ENCODE results near the gene WDR17. TPM values are rescaled to one million over a fixed set of nuclear protein-coding genes. Genes with fewer than 3 reads are reported as not detected.

Gene WDR17
- total RNA-seq, 4 donors from 2014 or later, result 5.6 to 12.8 (median 9.0) TPM

DNA sequence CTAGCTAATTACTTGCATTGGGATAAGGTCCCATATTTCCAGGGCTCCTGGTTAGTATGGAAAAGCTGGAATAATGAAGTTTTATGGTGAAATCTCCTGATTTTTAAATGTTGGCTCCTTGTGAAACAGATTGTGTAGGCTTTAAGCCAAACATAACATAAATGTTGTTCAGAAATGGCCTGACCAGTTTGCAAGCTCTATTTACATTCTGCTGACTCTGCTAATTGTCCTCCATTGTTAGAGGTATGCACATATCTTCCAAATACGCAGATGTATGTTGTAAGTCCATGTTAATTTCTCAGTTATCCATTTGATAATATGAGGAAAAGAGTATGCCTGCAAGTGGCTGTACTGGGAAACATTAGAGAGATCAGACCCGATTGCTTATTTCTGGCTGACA, 11.9 kb upstream of the WDR17 start:
- WGBS, 2 donors, result 70 to 78% methylated on average over 2 of the region's 2 CpGs
- H3K4me1 ChIP-seq, result no peaks in the 10 kb centered on the region
- TF ChIP-seq POLR2A (IDR thresholded peaks at IDR 0.05), result no peak
- TF ChIP-seq, protein P1, sequence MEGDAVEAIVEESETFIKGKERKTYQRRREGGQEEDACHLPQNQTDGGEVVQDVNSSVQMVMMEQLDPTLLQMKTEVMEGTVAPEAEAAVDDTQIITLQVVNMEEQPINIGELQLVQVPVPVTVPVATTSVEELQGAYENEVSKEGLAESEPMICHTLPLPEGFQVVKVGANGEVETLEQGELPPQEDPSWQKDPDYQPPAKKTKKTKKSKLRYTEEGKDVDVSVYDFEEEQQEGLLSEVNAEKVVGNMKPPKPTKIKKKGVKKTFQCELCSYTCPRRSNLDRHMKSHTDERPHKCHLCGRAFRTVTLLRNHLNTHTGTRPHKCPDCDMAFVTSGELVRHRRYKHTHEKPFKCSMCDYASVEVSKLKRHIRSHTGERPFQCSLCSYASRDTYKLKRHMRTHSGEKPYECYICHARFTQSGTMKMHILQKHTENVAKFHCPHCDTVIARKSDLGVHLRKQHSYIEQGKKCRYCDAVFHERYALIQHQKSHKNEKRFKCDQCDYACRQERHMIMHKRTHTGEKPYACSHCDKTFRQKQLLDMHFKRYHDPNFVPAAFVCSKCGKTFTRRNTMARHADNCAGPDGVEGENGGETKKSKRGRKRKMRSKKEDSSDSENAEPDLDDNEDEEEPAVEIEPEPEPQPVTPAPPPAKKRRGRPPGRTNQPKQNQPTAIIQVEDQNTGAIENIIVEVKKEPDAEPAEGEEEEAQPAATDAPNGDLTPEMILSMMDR (IDR thresholded peaks at IDR 0.05), result no peak
- H3K9me3 ChIP-seq, result no peaks in the 10 kb centered on the region
- no peaks in the 10 kb centered on the region for H3K27me3 ChIP-seq
- no peak overlapping the region for H3K4me3 ChIP-seq (replicated peaks in 1 of 3)
- intact Hi-C loops (cut with DNase I), result no loop called here
- DNase-seq, result no peak
- no peaks in the 10 kb centered on the region for H3K36me3 ChIP-seq
- H3K27ac ChIP-seq, result no peak overlapping the region

DNA sequence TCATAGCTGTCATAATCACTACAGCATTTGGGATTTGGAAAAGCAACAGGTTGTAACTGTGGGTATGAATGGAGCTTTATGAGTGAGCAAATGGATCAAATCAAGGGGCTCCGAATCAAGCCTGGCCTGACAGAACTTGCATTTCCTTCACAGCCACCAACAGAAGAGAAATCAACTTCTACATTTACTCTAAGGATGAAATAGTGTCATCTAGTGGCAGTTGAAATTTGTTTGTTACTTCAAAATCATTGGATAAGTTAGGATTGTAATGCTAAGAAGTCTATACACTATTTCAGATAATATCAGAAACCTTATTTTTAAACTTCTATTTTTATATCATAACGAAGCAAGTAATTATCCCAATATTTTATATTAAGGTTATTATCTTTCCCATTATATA, 10.7 kb upstream of the WDR17 start:
- 66 to 79% methylated on average over 2 of the region's 2 CpGs for WGBS, 2 donors
- Histone ChIP-seq H3K4me1 (no peaks in the 10 kb centered on the region), H3K4me3 (replicated peaks in 1 of 3) (no peak overlapping the region), H3K36me3 (no peaks in the 10 kb centered on the region), H3K27ac (no peak overlapping the region), H3K9me3 (no peaks in the 10 kb centered on the region), H3K27me3 (no peaks in the 10 kb centered on the region)
- DNase-seq, result no peak
- intact Hi-C loops (cut with DNase I), result no loop called here
- no peak for TF ChIP-seq POLR2A (IDR thresholded peaks at IDR 0.05)
- TF ChIP-seq, protein P1 (IDR thresholded peaks at IDR 0.05), result peak in 4 of 6 experiments; percentile 12 to 42 (median 37)

DNA sequence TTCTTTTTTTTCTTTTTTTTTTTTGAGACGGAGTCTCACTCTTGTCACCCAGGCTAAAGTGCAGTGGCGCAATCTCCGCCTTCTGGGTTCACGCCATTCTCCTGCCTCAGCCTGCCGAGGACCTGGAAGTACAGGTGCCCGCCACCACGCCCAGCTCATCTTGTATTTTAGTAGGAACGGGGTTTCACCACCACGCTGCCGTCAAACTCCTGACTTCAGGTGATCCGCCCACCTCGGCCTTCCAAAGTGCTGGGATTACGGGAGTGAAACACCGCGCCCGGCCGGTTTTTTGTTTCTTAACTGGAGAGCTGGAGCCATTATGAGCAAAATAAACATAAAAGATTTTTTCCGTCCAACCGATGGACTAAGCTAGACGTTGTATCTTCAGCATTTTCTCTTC, 1.9 kb upstream of the WDR17 start:
- Histone ChIP-seq H3K36me3 (no peaks in the 10 kb centered on the region), H3K9me3 (no peaks in the 10 kb centered on the region), H3K4me1 (peaks cover 0 to 4% of the 10 kb centered on the region in 2 donors), H3K4me3 (replicated peaks in 1 of 3) (no peak overlapping the region), H3K27ac (no peak overlapping the region), H3K27me3 (no peaks in the 10 kb centered on the region)
- WGBS, 2 donors, result 91 to 92% methylated on average over 20 of the region's 20 CpGs
- no peak for DNase-seq
- intact Hi-C loops (cut with DNase I), result no loop called here
- TF ChIP-seq, protein P1 (IDR thresholded peaks at IDR 0.05), result no peak
- no peak for TF ChIP-seq POLR2A (IDR thresholded peaks at IDR 0.05)

DNA sequence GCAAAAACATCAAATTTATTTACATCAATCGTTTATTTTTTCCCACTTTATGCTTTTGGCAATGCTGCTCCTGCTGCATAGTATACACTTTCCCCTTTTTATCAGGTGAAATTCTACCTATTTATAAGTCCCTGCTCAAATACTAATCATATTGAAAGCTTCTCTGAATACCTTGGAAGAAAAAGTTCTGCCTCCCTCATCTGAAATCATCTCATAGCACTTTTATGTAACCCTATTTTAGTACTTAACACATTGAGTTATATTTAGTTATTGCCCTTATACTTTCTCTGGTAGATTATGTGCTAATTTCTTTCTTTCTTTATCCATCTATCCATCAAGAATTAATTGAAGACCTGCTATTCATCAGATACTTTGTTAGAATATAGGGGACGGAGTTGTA, 1.1 kb upstream of the WDR17 start:
- Histone ChIP-seq H3K27ac (no peak overlapping the region), H3K36me3 (no peaks in the 10 kb centered on the region), H3K4me3 (replicated peaks in 1 of 3) (no peak overlapping the region), H3K9me3 (no peaks in the 10 kb centered on the region), H3K27me3 (no peaks in the 10 kb centered on the region), H3K4me1 (peaks cover 0 to 4% of the 10 kb centered on the region in 2 donors)
- no peak for TF ChIP-seq POLR2A (IDR thresholded peaks at IDR 0.05)
- TF ChIP-seq, protein P1 (IDR thresholded peaks at IDR 0.05), result no peak
- no peak for DNase-seq
- 96 to 97% methylated on average over 2 of the region's 2 CpGs for WGBS, 2 donors
- intact Hi-C loops (cut with DNase I), result no loop called here

DNA sequence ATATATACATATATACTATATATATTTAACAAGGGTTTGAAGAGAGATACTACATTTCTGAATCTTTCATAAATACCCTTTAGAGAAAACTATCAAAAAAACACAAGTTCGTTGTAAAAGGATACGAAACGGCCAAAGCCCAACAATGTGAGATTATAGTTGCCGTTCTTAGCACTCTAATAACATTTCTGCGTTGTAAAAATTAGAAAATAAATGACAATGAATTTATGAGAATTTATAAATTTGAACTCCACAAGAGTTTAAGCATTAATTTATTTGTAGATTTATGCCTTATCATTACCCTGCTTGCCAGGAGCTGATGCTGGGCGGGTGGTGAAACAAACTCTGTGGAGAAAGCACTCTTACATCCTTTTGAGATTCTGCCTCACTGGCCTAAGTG, 1.1 kb downstream of the WDR17 start:
- WGBS, 2 donors, result 86% methylated on average over 6 of the region's 6 CpGs
- Histone ChIP-seq H3K9me3 (no peaks in the 10 kb centered on the region), H3K27ac (no peak overlapping the region), H3K27me3 (no peaks in the 10 kb centered on the region), H3K4me3 (replicated peaks in 1 of 3) (no peak overlapping the region), H3K4me1 (peaks cover 0 to 4% of the 10 kb centered on the region in 2 donors), H3K36me3 (no peaks in the 10 kb centered on the region)
- DNase-seq, result no peak
- intact Hi-C loops (cut with DNase I), result no loop called here
- TF ChIP-seq POLR2A (IDR thresholded peaks at IDR 0.05), result no peak
- TF ChIP-seq, protein P1 (IDR thresholded peaks at IDR 0.05), result no peak
